ENCODE measurements around the gene MELTF.
A peak's percentile ranks its signal among the peaks of the same experiment; 100 is the strongest.

The MELTF gene

DNA sequence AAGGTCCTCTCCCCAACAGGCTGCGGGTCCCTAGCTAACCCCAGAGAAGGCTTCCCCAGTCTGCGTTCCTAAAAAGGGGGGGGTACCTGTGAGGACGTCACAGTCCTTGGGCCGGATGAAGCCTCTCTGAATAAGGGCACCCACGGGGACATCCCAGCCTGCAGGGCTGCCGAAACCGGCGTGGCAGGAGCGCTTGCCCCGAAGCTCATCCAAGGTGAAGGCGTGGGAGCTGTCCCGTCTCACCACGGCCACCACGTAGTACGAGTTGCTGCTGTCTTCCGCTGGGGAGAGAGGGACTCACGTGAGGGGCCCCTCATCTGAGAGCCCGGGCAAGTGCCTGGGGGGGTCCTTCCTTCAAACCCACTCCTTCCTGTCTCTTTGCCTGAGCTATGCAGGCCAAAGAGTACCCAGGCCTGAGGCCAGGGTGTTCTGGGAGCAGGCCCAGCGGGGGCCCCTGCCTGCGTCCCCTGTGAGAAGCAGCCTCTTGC, 20.0 kb downstream of the MELTF start:
- no peak for DNase-seq (ENCODE audit: low read depth)

DNA sequence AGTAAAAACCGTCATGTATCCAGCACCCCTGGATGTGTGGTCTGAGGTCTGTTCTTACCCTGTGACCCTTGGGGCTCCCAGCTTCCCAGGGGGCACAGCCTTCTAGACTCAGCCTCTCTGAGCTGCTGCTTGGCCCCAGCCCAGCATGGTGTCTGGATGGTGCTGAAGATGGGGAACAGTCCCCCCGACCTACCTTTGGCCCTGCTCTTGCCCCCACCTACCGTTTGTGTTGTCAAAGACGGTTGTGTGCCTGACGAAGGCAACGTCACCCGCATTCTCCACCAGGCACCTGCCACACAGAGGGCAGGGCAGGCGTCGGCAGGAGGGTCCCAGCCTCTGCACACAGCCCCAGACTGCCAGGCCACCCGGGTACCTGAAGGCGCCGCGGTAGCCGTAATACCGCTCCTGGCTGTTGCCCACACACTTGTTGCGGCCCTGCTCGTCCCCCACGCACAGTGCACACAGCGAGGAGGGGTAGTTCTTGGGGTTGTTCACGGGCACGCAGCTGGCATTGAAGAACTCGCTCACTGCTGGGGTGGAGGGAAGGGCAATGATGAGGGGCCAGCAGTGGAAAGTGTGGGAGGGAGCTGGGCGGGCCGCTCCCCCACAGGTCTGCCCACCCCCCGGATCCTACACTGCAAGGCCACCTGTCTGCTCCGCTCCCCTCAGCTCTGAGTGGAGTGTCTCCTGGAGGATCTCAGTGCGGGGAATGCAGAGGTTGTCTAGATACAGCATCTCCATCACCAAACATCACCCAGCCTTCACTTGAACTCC, 21.0 kb downstream of the MELTF start:
- no peak for DNase-seq (ENCODE audit: low read depth)

- DNase-seq (ENCODE audit: low read depth) = no peak
Observed at GRCh38 chr3:197007953-197008352, 21.7 kb downstream of the MELTF start.

DNA sequence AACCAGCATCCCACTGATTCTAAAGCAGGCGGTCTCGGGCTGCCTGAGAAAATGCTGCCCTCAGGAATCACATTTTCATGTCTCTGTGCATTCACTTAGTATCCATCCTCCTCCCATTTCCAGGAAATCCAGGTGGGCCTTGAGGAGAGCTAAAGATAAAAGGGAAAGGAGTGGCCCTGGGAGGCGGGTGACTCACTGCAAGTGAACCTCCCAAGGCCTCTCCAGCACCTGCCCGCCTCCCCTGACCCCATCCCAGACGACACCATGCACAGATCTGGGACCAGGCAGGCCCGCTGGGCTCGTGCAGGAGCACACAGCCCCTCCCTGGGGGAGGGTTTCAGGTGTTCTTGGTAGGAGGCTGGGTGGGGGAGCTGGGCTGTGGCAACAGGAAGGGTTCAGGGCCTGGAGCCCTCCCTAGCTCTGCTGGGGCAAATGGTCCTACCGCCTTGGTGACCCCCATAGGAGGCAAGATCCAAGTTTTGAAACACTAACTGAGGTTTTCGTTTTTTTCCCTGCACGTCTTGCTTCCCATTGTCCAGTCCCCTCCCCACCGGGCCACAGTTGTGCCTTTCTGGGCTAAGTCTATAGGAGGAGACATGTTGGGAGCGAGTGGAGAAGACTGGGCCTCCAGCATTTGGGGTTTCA, 22.2 kb downstream of the MELTF start:
- no peak for DNase-seq (ENCODE audit: low read depth)

GRCh38 chr3:197006860-197007259, 22.8 kb downstream of the MELTF start:
- no peak for DNase-seq (ENCODE audit: low read depth)

GRCh38 chr3:197006446-197006845, 23.2 kb downstream of the MELTF start:
- no peak for DNase-seq (ENCODE audit: low read depth)

- peak; percentile 12 for DNase-seq (ENCODE audit: low read depth)
Observed at GRCh38 chr3:197003461-197004385, 25.9 kb downstream of the MELTF start.

DNA sequence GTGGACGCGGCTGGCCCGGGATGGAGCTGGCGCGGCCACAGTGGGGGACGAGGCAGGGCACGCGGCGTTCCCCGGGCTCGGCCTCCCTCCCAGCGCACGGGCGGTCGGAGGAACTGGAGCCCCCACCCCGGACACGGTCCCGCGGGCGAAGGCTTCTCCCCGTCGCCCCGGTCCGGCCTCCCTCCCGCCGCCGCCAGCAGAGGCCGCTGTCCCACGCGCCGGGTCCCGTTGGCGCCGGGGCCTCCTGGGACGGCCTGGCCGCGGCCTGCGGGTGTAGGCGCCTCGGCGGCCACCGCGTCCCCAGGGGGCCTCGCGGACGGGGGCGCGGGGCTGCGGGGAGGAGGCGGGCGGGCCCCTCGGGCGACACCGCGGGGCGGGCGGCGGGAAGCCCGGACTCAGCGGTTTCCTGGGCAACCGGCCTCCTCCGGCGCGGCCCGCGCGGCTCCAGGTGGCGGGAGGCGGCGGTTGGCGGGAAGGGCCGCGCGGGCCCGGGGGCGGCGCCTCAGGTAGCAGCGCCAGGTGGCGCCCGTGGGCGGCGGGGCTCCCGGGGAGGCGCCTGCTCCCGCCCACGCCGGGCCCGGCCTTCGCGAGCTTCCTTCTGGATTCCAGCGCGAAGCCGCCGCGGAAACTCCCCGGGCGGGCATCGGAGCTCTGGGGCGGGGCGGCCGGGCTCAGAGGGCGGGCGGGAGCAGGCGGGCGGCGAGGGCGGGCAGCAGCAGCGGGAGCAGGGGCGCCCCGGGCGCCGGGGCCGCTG, 26.7 kb downstream of the MELTF start:
- peak; percentile 72 for DNase-seq (ENCODE audit: low read depth)

DNA sequence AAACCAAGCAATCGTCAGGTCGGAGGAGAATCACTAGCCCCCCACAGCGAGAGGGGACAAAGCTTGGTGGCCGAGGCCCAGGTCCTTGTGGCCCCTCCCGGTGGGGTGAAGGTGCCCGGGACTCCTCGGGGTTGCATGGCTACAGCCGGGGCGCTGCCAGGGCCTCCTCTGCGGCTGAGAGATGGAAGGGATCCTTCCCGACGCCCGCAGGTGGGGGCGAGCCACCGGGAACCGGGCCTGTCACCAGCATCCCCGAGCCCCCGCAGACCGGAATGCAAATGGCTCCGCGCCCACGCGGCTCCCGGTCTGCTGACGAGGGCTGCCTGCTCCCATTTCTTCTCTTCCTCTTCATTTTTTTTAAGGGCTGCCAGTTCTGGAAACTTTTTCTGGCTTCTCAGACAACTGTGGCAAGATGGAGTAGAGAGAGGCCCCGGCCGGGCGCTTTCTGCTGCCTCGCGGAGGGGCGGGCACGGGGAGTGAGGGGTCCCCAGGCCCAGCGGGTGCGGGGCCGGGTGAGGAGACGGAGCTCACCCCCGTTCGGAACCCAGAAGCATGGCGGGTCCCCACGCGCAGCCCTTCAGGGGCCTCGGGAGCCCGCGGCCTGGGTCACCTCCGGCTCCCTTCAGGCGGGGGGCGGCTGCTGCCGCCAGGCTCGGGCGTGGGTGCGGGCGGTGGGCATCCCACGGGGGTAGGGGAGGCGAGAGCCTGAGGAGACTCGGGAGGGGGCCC, 27.5 kb downstream of the MELTF start:
- peak; percentile 29 for DNase-seq (ENCODE audit: low read depth)

DNA sequence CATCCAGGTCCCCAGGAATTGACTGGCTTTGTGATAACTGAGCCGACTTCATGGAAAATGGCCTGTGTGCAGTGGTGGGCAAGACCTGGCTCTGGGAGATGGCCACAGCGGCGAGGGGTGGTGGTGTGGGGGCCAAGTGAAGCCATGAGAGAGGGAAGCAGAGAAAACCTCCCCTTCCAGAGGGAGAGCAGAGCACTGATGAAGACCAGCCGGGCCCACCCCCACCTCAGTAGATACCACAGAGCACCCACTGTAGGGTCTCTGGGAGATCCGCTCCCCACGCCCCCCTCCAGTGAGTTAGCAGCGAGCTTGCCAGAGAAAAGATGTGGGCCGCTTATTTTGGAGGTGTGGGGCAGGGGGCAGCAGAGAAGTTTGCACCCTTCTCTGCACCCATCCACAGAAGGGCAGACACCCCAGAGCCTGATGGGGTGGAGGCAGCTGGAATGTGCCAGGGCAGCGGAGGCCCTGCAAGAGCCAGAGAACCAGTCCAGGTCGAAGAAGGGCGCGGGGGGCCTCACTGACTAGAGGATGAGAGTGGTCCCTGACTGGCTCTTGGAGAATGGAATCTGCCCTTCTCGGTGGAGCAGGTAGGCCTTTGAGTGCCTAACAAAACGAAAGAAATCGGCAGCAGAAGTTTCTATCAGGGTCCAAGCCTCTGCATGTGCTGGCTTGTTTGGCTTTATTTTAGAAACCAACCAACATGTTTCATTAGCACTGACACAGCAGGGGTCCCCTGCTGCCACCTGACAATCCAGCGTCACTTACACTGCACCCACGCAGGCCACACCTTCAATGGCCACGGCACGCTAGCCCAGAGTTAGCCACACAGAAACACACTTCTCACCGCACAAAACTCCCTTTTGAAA, 28.3 kb downstream of the MELTF start:
- DNase-seq (ENCODE audit: low read depth) = no peak

DNA sequence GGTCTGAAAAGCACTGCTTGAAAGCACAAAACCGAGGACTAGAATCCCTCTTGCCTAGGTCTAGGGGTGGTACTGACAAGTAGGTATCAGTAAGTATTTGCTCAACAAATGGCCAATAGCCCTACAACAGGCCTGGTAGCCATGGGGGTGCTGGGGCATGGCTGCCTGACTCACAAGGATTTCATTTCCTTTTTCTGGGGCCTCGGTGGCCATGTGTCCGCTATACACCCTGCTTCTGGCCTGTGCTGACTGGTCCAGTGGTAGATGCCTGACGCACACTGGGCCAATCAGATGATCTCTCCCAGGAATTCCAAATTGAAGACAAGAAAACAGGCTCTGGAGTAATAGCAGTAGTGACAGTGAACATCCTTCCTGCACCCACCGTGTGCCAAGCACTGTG, 29.4 kb downstream of the MELTF start:
- peak; percentile 31 for DNase-seq (ENCODE audit: low read depth)

DNA sequence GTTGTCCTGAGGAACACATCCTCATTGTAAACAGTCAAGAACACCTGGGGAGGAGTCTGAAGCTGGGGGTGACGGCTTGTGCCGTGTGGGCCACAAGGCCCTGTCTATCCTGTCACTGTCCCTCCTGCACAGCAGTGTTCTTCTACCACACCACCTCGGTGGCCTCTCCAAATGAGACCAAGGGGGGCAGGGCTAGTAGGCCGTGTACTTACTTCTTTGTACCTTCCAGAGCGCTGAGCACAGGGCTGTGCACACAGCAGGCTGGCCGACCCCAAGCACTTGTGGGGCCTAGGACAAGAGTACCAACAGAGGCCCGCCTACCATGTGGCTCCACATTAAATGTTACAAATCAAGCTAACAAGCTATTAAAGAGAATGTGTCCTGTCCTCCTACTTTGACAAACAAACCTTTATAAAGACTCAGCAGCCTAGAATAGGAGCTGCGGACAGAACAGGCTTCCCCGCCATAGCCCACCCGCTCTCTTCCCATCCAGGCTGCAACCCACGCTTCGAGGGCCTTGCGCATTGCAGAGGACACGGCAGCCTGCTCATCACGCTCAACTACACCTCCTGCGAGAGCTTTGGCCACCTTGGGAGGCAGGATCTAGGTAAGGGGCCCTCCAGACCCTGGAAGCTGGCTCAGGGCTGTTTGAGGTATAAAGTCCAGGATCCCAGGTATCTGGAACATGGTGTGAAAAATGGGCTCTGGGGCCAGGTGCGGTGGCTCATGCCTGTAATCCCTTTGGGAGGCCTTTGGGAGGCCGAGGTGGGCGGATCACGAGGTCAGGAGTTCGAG, 30.5 kb downstream of the MELTF start:
- DNase-seq (ENCODE audit: low read depth) = no peak

GRCh38 chr3:196997311-196997710, 32.3 kb downstream of the MELTF start:
- DNase-seq (ENCODE audit: low read depth) = no peak

DNA sequence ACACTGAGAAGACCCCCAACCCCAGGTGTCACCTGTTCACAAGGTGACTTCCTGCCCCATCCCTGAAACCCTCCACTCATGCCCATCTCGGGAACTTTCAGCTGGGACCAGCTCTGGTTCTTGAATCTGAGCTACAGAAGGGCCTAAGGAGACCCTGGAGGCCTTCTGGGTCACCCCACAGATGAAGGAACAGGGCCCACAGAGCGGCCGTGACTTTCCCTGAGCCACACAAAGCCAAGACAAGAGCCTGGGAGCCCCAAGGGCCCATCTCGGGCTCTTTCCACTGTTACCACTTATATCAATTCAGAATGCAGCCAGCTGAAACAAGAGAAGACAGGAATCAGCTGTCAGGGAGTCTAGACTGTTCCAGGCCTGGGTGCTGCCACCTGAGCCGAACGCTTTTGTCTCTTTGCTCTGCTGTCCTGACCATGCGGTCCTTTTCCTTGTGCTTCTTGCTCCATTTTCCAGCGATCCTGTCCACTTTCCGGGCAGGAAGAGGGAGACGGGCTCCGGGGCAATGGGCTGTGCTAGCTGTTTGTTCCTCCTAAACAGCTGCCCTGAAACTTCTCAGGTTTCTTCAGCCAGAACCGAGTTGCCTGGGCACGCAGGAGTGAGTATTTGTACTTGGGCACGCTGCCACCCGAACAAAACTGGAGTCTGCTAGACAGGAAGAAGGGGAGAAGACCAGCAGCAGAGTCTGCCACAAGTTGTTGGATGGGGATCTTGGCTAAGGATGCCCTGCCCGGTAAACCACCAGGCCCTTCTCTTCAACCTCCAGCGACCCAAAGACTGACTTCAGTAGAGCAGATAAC, 33.0 kb downstream of the MELTF start:
- no peak for DNase-seq (ENCODE audit: low read depth)

GRCh38 chr3:196995646-196996355, 33.8 kb downstream of the MELTF start:
- DNase-seq (ENCODE audit: low read depth) = no peak

- DNase-seq (ENCODE audit: low read depth) = no peak
Observed at GRCh38 chr3:196995027-196995426, 34.6 kb downstream of the MELTF start.

DNA sequence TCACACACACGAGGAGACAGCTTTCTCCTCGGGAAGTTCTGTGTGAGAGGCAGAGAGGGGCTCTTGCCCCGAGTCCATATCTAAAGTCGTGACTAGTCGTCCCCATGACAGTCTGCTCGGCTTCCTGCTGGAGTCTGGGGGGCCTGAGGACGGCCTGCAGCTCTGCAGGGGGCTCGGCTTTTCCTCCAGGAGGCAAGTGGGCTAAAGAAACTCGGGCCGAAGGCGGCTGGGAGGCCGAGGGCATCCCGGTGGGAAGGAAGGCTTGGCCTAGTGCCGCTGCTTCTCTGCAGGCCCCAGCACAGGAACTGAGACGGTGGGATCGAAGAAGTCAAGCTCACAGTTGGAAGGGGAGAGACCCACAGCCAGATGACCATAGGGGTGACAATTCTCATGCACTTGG, 35.6 kb downstream of the MELTF start:
- DNase-seq (ENCODE audit: low read depth) = no peak
